SK-N-SH (cell line): ENCODE results near the gene ARHGAP10. TPM values are rescaled to one million over a fixed set of nuclear protein-coding genes. Genes with fewer than 3 reads are reported as not detected.

Source experiments
- CTCF ChIA-PET: fragments of 300-600, 350-600 bp; formaldehyde crosslinking; extraction: SDS; loops from one replicate; lab custom pipeline; 2021; lab: Yijun Ruan, JAX
- POLR2A ChIA-PET: fragments of 350-600 bp; sonication (Branson Sonifier 250); formaldehyde crosslinking; extraction: SDS; loops from one replicate; lab custom pipeline; 2020; ENCODE audit warnings: antibody characterized with exemption, inconsistent platforms; lab: Yijun Ruan, JAX
- DNase-seq: peaks from one replicate; pipeline ENCODE4 v3.0.0; 2012
- H2AFZ ChIP-seq: fragments of 200-600 bp; sonication (generic); 2 replicates; pipeline ENCODE4 v1.8.1; 2016; ENCODE audit warnings: antibody characterized with exemption, mild to moderate bottlenecking, low read depth
- H3F3A ChIP-seq: fragments of 200-600 bp; sonication (generic); replicated peaks from 2 replicates; pipeline ENCODE3; 2016; ENCODE audit warnings: antibody characterized with exemption, mild to moderate bottlenecking; ENCODE audit not compliant: insufficient read depth
- H3K27ac ChIP-seq, 2 experiments: fragments of 200-500 bp in 1 of 2; fragments of 200-600 bp in 1 of 2; sonication (Bioruptor generic) in 1 of 2; sonication (generic), shearing (Covaris generic) in 1 of 2; 2 replicates each; pipeline versions ENCODE4 v1.5.1 to v1.6.1; 2014 to 2016; ENCODE audit warnings: low read depth in 2 of 2, inconsistent platforms in 1 of 2, low read length in 1 of 2, mild to moderate bottlenecking in 1 of 2, mixed read lengths in 1 of 2
- H3K27me3 ChIP-seq: fragments of 200-600 bp; sonication (generic), shearing (Covaris generic); 2 replicates; pipeline ENCODE4 v1.6.1; 2016; ENCODE audit warnings: mixed run types; ENCODE audit not compliant: insufficient read depth
- H3K36me3 ChIP-seq, 2 experiments: fragments of 200-500 bp in 1 of 2; fragments of 200-600 bp in 1 of 2; sonication (Bioruptor generic) in 1 of 2; sonication (generic) in 1 of 2; replicated peaks in 1 of 2; 2 replicates each; pipeline versions ENCODE3 to v1.5.1; 2014 to 2016; ENCODE audit warnings: low read length in 1 of 2, mild to moderate bottlenecking in 1 of 2; ENCODE audit not compliant: insufficient read depth in 2 of 2, control insufficient read depth in 1 of 2
- H3K4me1 ChIP-seq, 2 experiments: fragments of 200-500 bp in 1 of 2; fragments of 200-600 bp in 1 of 2; sonication (Bioruptor generic) in 1 of 2; sonication (generic), shearing (Covaris generic) in 1 of 2; 2 replicates each; pipeline versions ENCODE4 v1.5.1 to v1.6.1; 2014 to 2016; ENCODE audit warnings: low read depth in 1 of 2, low read length in 1 of 2, mixed run types in 1 of 2; ENCODE audit not compliant: insufficient read depth in 2 of 2, control insufficient read depth in 1 of 2
- H3K4me2 ChIP-seq: fragments of 200-600 bp; sonication (generic), shearing (Covaris generic); 2 replicates; pipeline ENCODE4 v1.6.1; 2017; ENCODE audit warnings: mixed run types
- H3K4me3 ChIP-seq, 2 experiments: fragments of 200-500 bp in 1 of 2; fragments of 200-600 bp in 1 of 2; sonication (Bioruptor generic) in 1 of 2; sonication (generic), shearing (Covaris generic) in 1 of 2; 2 replicates each; pipeline versions ENCODE4 v1.5.1 to v1.8.1; 2014 to 2016; ENCODE audit warnings: low read depth in 2 of 2, inconsistent platforms in 1 of 2, low read length in 1 of 2, mild to moderate bottlenecking in 1 of 2, mixed read lengths in 1 of 2, moderate library complexity in 1 of 2
- H3K79me2 ChIP-seq: fragments of 200-600 bp; sonication (generic); 2 replicates; pipeline ENCODE4 v1.8.1; 2017; ENCODE audit warnings: mild to moderate bottlenecking; ENCODE audit not compliant: insufficient read depth
- H3K9ac ChIP-seq: fragments of 200-600 bp; sonication (generic); 2 replicates; pipeline ENCODE4 v1.6.1; 2017; ENCODE audit warnings: mixed run types
- H3K9me2 ChIP-seq: fragments of 200-600 bp; sonication (generic); 2 replicates; pipeline ENCODE4 v1.6.1; 2017; ENCODE audit warnings: mixed run types
- H3K9me3 ChIP-seq: fragments of 200-600 bp; sonication (generic); 2 replicates; pipeline ENCODE4 v1.6.1; 2017; ENCODE audit warnings: mixed run types, mild to moderate bottlenecking, moderate library complexity
- H4K20me1 ChIP-seq: fragments of 200-600 bp; sonication (generic); 2 replicates; pipeline ENCODE4 v1.6.1; 2017; ENCODE audit warnings: mild to moderate bottlenecking, mixed run types; ENCODE audit not compliant: insufficient read depth
- EP300 ChIP-seq, 2 experiments: IDR thresholded peaks; 2 replicates each; pipeline versions ENCODE4 v1.4.0 to v1.6.1; 2012; ENCODE audit warnings: borderline replicate concordance in 1 of 2, low read depth in 1 of 2, low read length in 1 of 2
- MXI1 ChIP-seq: IDR thresholded peaks from 2 replicates; pipeline ENCODE4 v1.6.1; 2012; ENCODE audit warnings: mild to moderate bottlenecking, low read depth, low read length, improper control_type of control experiment
- RAD21 ChIP-seq: IDR thresholded peaks from 2 replicates; pipeline ENCODE4 v1.6.1; 2012; ENCODE audit warnings: mild to moderate bottlenecking, low read length
- RFX5 ChIP-seq: IDR thresholded peaks from 2 replicates; pipeline ENCODE4 v1.6.1; 2012; ENCODE audit warnings: mild to moderate bottlenecking, improper control_type of control experiment, low read length
- SMC3 ChIP-seq: IDR thresholded peaks from 2 replicates; pipeline ENCODE4 v1.6.1; 2012; ENCODE audit warnings: low read depth, low read length, improper control_type of control experiment
- TCF12 ChIP-seq: IDR thresholded peaks from 2 replicates; pipeline ENCODE4 v1.4.0; 2012
- YY1 ChIP-seq: IDR thresholded peaks from 2 replicates; pipeline ENCODE4 v1.4.0; 2012; ENCODE audit warnings: low read depth, mild to moderate bottlenecking
- WGBS: methylation state at CpG from one replicate; pipeline ENCODE4 v1.1.6; 2017; ENCODE audit warnings: low lambda C conversion rate; 5-methylcytosine and 5-hydroxymethylcytosine counted together
- polyA plus RNA-seq, 3 experiments: library from polyadenylated mRNA; depleted of rRNA; stranded (reverse); fragments of >200 nt; gene quantifications; 2 replicates each; pipeline ENCODE4 v1.2.3, GENCODE V29; 2012
- TF ChIP-seq, protein P1 (sequence below): IDR thresholded peaks from 2 replicates; pipeline ENCODE4 v1.4.0; 2012; ENCODE audit warnings: low read depth
- TF ChIP-seq, protein P2 (sequence below): IDR thresholded peaks from 2 replicates; pipeline ENCODE4 v1.6.1; 2012; ENCODE audit warnings: mild to moderate bottlenecking, low read depth, low read length, moderate library complexity
- TF ChIP-seq, protein P3 (sequence below): IDR thresholded peaks from 2 replicates; pipeline ENCODE4 v1.4.0; 2012; ENCODE audit warnings: low read depth, borderline replicate concordance

The ARHGAP10 gene
- polyA plus RNA-seq, 1 of the 3 experiments (the other 2 are of a cell fraction) = 15.1 TPM

DNA sequence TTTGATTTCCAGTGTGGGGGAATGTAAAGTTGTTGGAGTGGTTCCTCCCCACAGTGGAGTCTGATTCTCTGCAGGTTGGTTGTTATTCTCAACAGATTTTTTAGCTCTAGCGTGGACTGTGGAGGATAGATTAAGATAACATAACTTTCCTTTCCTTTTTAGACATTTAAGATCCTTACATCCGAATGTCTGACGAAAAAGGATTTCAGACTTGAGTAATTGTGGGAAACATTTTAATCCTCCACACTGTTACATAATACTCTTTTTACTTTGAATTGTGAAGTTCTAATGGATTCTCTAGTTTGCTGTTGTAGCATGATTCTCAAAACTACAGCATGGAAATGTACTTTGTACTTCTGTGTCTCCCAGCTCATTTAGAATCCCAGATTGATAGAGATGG is 107.8 kb downstream of the ARHGAP10 start:
- Histone ChIP-seq H3K9me3 (no peaks in the 10 kb centered on the region), H3K79me2 (peaks cover 7% of the 10 kb centered on the region; the same call in 1 of the 2 replicates), H3K9me2 (no peaks in the 10 kb centered on the region), H3K27ac (no peak overlapping the region), H3K9ac (no peak overlapping the region), H2AFZ (no peak overlapping the region), H3K4me1 (peaks cover 5 to 11% of the 10 kb centered on the region in 2 experiments), H3K4me2 (no peak overlapping the region), H3K4me3 (no peak overlapping the region), H3F3A (peaks cover 11% of the 10 kb centered on the region), H3K36me3 (peaks cover 3 to 6% of the 10 kb centered on the region in 2 experiments), H3K27me3 (no peaks in the 10 kb centered on the region), H4K20me1 (no peaks in the 10 kb centered on the region)
- no peak for DNase-seq
- POLR2A ChIA-PET = no interaction called here
- CTCF ChIA-PET = interaction anchor here (0.8 to 1.4 kb wide), 3 partner anchors 14 to 27 kb away, joined by 3 to 4 read pairs (median 4); no protein-coding TSS in a partner anchor
- TF ChIP-seq RFX5 (no peak), MXI1 (no peak), RAD21 (no peak), SMC3 (no peak), EP300 (IDR thresholded peaks at IDR 0.05; ENCODE audit: borderline replicate concordance in 1 of 2, low read depth in 1 of 2, low read length in 1 of 2) (no peak), TCF12 (no peak), YY1 (no peak)
- TF ChIP-seq, protein P1, sequence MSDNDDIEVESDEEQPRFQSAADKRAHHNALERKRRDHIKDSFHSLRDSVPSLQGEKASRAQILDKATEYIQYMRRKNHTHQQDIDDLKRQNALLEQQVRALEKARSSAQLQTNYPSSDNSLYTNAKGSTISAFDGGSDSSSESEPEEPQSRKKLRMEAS = no peak
- TF ChIP-seq, protein P2, sequence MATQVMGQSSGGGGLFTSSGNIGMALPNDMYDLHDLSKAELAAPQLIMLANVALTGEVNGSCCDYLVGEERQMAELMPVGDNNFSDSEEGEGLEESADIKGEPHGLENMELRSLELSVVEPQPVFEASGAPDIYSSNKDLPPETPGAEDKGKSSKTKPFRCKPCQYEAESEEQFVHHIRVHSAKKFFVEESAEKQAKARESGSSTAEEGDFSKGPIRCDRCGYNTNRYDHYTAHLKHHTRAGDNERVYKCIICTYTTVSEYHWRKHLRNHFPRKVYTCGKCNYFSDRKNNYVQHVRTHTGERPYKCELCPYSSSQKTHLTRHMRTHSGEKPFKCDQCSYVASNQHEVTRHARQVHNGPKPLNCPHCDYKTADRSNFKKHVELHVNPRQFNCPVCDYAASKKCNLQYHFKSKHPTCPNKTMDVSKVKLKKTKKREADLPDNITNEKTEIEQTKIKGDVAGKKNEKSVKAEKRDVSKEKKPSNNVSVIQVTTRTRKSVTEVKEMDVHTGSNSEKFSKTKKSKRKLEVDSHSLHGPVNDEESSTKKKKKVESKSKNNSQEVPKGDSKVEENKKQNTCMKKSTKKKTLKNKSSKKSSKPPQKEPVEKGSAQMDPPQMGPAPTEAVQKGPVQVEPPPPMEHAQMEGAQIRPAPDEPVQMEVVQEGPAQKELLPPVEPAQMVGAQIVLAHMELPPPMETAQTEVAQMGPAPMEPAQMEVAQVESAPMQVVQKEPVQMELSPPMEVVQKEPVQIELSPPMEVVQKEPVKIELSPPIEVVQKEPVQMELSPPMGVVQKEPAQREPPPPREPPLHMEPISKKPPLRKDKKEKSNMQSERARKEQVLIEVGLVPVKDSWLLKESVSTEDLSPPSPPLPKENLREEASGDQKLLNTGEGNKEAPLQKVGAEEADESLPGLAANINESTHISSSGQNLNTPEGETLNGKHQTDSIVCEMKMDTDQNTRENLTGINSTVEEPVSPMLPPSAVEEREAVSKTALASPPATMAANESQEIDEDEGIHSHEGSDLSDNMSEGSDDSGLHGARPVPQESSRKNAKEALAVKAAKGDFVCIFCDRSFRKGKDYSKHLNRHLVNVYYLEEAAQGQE = no peak
- TF ChIP-seq, protein P3, sequence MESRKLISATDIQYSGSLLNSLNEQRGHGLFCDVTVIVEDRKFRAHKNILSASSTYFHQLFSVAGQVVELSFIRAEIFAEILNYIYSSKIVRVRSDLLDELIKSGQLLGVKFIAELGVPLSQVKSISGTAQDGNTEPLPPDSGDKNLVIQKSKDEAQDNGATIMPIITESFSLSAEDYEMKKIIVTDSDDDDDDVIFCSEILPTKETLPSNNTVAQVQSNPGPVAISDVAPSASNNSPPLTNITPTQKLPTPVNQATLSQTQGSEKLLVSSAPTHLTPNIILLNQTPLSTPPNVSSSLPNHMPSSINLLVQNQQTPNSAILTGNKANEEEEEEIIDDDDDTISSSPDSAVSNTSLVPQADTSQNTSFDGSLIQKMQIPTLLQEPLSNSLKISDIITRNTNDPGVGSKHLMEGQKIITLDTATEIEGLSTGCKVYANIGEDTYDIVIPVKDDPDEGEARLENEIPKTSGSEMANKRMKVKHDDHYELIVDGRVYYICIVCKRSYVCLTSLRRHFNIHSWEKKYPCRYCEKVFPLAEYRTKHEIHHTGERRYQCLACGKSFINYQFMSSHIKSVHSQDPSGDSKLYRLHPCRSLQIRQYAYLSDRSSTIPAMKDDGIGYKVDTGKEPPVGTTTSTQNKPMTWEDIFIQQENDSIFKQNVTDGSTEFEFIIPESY = no peak
- 95% methylated on average over 3 of the region's 3 CpGs for WGBS
